ENCODE data around the gene DOCK1.

DOCK1 gene

DNA sequence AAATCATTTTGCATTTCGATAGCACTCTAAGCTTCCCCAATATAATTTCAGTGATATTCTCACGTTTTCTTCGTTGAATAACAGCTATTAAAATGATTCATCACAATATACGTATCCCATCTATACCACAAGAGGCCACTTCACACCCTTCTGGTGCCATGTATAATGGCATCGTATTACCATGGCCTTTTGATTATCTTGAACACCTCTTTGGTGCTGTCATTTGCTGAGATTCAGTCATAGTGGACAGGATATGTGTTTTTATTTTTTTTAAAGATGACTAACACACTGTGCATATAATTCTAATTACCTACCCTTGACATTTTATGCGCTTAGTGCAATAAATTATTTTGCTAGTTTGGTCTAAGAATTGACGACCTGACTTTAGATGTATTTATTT is 297.8 kb downstream of the DOCK1 start:
- DNase-seq (ENCODE audit: low read depth) = no peak
- TF ChIP-seq, protein P1, sequence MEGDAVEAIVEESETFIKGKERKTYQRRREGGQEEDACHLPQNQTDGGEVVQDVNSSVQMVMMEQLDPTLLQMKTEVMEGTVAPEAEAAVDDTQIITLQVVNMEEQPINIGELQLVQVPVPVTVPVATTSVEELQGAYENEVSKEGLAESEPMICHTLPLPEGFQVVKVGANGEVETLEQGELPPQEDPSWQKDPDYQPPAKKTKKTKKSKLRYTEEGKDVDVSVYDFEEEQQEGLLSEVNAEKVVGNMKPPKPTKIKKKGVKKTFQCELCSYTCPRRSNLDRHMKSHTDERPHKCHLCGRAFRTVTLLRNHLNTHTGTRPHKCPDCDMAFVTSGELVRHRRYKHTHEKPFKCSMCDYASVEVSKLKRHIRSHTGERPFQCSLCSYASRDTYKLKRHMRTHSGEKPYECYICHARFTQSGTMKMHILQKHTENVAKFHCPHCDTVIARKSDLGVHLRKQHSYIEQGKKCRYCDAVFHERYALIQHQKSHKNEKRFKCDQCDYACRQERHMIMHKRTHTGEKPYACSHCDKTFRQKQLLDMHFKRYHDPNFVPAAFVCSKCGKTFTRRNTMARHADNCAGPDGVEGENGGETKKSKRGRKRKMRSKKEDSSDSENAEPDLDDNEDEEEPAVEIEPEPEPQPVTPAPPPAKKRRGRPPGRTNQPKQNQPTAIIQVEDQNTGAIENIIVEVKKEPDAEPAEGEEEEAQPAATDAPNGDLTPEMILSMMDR (IDR thresholded peaks at IDR 0.05; ENCODE audit: control insufficient read depth, extremely low read depth, insufficient read depth) = no peak
- H3K4me3 ChIP-seq (ENCODE audit: low read depth, low read length) = no peak overlapping the region

DNA sequence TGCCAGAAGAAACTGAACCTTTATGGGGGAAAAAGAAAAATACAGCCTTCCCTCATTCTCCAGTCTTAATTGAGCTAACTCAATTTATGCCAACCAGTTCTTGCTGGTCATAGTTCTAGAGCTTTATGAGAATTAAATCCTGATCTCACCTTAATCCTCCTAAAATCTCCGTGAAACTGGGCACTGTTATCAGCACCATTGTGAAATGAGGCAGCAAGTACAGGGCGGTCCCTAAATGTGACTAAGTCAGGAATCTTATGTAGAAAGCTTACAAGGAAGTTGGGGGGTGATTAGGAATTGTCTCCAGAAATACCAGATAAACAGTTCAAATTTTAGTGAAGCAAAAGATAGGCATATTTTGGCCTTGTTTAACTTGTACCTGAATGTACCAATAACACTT is 301.9 kb downstream of the DOCK1 start:
- DNase-seq (ENCODE audit: low read depth) = no peak
- H3K4me3 ChIP-seq (ENCODE audit: low read depth, low read length) = no peak overlapping the region
- TF ChIP-seq, protein P1 (IDR thresholded peaks at IDR 0.05; ENCODE audit: control insufficient read depth, extremely low read depth, insufficient read depth) = no peak

DNA sequence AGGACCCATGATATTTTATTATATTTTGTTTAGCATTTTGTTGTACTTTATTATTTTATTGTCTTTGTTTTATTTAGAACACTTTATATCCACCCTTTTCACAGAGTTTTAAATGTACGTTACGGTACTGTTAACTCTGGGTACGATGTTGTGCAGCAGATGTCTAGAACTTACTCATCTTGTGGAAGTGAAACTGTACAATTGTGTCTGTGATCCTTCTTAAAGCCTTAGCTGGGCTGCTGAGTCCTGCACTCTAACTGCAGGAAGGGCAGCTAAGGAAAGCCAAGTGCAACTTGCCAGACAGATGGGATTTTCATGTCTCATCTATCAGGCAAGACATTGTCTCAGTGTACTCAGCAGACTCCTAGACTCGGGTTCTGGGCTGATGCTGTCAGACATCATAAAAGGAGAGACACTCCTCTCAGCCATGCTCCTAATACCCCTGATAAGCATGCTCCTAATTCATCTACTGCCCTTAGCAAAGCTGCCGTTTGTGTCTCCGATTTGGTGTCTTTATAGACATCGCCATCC is 305.8 kb downstream of the DOCK1 start:
- H3K4me3 ChIP-seq (ENCODE audit: low read depth, low read length) = no peak overlapping the region
- DNase-seq (ENCODE audit: low read depth) = no peak
- TF ChIP-seq, protein P1 (IDR thresholded peaks at IDR 0.05; ENCODE audit: control insufficient read depth, extremely low read depth, insufficient read depth) = no peak

DNA sequence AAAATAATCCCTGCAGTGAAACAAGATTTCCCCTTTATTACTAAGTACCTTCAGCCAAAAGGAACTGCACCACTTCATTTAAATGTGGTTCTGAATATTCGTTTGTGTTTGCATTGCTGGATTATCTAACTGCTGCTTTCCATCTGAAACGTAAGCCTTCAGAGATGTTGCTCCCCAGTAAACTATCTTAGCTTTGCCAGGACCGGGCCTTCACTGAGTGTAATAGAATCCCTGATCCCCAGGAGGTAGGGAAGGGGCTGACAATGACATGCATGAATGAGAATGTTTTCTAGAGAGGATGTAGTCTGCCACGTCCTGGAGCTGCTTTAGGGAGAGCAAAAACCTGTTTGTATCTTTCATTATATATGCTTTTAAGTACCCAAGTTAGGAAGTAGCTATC is 310.6 kb downstream of the DOCK1 start:
- TF ChIP-seq, protein P1 (IDR thresholded peaks at IDR 0.05; ENCODE audit: control insufficient read depth, extremely low read depth, insufficient read depth) = no peak
- DNase-seq (ENCODE audit: low read depth) = no peak
- H3K4me3 ChIP-seq (ENCODE audit: low read depth, low read length) = no peak overlapping the region

DNA sequence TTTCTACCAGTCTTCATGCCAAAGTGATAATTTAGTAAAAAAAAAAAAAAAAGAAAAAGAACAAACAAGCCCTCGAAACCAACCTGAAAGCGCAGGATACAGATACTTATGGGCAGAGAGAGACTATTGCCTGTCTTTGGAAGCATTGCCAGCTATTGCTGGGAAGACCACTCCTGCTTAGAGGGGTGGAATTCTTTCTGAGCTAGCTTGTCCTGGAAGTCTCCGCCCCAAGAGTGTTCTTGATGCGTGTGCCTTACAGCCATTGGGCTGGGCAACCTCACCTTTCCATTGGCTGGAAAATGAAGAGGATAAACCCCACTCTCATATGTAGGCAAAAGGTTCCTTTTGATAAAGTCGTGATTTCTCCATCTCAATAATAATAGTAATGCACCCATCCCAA is 311.0 kb downstream of the DOCK1 start:
- no peak for DNase-seq (ENCODE audit: low read depth)
- H3K4me3 ChIP-seq (ENCODE audit: low read depth, low read length) = no peak overlapping the region
- TF ChIP-seq, protein P1 (IDR thresholded peaks at IDR 0.05; ENCODE audit: control insufficient read depth, extremely low read depth, insufficient read depth) = no peak

DNA sequence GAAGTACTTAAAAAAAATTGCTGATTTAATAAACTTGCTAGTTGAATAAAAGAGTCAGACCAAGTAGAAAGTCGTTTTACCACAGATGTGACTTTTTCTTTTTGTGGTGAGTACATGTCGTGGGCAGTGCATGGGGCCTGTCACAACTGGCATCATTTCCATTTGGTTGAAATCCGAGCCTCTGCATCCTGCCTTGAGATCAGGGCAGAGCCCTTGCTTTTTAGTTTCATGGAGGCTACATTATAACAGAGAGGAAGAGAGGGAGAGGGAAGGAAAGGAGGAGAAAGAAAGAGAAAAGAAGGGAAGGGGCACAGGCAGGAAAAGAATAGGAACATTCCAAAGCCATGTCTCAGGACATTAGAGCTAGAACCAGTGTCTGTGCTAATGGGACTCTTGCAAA is 311.6 kb downstream of the DOCK1 start:
- no peak for DNase-seq (ENCODE audit: low read depth)

DNA sequence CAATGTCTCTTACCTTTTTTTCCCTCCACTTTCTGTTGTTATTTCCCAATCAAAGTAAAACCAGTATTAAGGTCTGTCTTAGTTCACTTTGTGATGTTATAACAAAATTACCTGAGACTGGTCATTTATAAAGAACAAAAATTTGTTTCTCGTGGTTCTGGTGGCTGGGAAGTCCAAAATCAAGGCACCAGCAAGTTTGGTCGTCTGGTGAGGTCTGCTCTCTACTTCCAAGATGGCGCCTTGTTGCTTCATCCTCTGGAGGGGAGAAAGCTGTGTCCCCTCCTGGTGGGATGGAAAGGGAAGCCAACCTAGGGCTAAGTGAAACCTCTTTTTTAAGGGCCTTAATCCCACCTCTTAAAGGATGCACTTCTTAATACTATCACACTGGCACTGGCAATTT is 313.4 kb downstream of the DOCK1 start:
- DNase-seq (ENCODE audit: low read depth) = no peak
- TF ChIP-seq, protein P1 (IDR thresholded peaks at IDR 0.05; ENCODE audit: control insufficient read depth, extremely low read depth, insufficient read depth) = no peak
- no peak overlapping the region for H3K4me3 ChIP-seq (ENCODE audit: low read depth, low read length)

More for the DNA sequence above, 311.6 kb downstream of the DOCK1 start:
- TF ChIP-seq, protein P1 (IDR thresholded peaks at IDR 0.05; ENCODE audit: control insufficient read depth, extremely low read depth, insufficient read depth) = no peak
- no peak overlapping the region for H3K4me3 ChIP-seq (ENCODE audit: low read depth, low read length)

Data from LNCaP clone FGC (cell line).